Lower leg skin (tissue), 4 donors: Measurements from ENCODE around the gene PTPA. TPM values are rescaled to one million over a fixed set of nuclear protein-coding genes. Genes with fewer than 3 reads are reported as not detected.

Experiments used
- DNase-seq, 2 donors: peaks; one replicate each; pipeline ENCODE4 v3.0.0-alpha.2; 2019; ENCODE audit warnings: low spot score in 2 of 2
- H3K4me3 ChIP-seq: fragments of 200-600 bp; sonication (generic); 2 replicates; pipeline ENCODE4 v1.5.1; 2017; ENCODE audit warnings: mild to moderate bottlenecking, low read depth; ENCODE audit not compliant: poor library complexity, severe bottlenecking
- POLR2A ChIP-seq, 2 donors: fragments of 450-650 bp; IDR thresholded peaks; one replicate each; pipeline ENCODE4 v1.6.1; 2016 to 2017; ENCODE audit warnings: antibody characterized with exemption in 2 of 2, mild to moderate bottlenecking in 1 of 2, moderate library complexity in 1 of 2
- WGBS, 2 donors: methylation state at CpG; one replicate each; pipeline ENCODE4 v1.1.5; 2018; 5-methylcytosine and 5-hydroxymethylcytosine counted together
- intact Hi-C: fragments of 100-400 bp; cut with DNase I; formaldehyde crosslinking; loops from one replicate; pipeline ENCODE4 v1.15.0; 2023; ENCODE audit warnings: low total_unique reads
- total RNA-seq, 4 donors: library from RNA; depleted of rRNA; stranded (reverse); fragments of >200 nt; gene quantifications; one replicate each; pipeline ENCODE4 v1.1.0, GENCODE V29; 2016
- TF ChIP-seq, protein P1 (sequence below), 3 donors: fragments of 450-650 bp; IDR thresholded peaks; one replicate each; pipeline ENCODE4 v1.5.1; 2016; ENCODE audit warnings: antibody characterized with exemption in 3 of 3, mild to moderate bottlenecking in 3 of 3, moderate library complexity in 2 of 3

PTPA gene
- total RNA-seq, 4 donors from 2014 or later, result 62.9 to 104 (median 73.8) TPM

GRCh38 chr9:129069862-129070641 lies 41.2 kb upstream of the PTPA start:
- intact Hi-C loops, result no loop called here
- TF ChIP-seq, protein P1, sequence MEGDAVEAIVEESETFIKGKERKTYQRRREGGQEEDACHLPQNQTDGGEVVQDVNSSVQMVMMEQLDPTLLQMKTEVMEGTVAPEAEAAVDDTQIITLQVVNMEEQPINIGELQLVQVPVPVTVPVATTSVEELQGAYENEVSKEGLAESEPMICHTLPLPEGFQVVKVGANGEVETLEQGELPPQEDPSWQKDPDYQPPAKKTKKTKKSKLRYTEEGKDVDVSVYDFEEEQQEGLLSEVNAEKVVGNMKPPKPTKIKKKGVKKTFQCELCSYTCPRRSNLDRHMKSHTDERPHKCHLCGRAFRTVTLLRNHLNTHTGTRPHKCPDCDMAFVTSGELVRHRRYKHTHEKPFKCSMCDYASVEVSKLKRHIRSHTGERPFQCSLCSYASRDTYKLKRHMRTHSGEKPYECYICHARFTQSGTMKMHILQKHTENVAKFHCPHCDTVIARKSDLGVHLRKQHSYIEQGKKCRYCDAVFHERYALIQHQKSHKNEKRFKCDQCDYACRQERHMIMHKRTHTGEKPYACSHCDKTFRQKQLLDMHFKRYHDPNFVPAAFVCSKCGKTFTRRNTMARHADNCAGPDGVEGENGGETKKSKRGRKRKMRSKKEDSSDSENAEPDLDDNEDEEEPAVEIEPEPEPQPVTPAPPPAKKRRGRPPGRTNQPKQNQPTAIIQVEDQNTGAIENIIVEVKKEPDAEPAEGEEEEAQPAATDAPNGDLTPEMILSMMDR (IDR thresholded peaks at IDR 0.05), result no peak
- no peak for TF ChIP-seq POLR2A (IDR thresholded peaks at IDR 0.05)
- 87 to 90% methylated on average over 26 of the region's 26 CpGs for WGBS, 2 donors
- no peak overlapping the region for H3K4me3 ChIP-seq
- DNase-seq, result peak in 1 of 2 donors; percentile 85

GRCh38 chr9:129070696-129071525 lies 40.3 kb upstream of the PTPA start:
- no peak for TF ChIP-seq POLR2A (IDR thresholded peaks at IDR 0.05)
- TF ChIP-seq, protein P1 (IDR thresholded peaks at IDR 0.05), result no peak
- WGBS, 2 donors, result 81 to 88% methylated on average over 15 to 18 of the region's 21 CpGs
- no peak overlapping the region for H3K4me3 ChIP-seq
- no peak for DNase-seq
- intact Hi-C loops, result no loop called here

DNA sequence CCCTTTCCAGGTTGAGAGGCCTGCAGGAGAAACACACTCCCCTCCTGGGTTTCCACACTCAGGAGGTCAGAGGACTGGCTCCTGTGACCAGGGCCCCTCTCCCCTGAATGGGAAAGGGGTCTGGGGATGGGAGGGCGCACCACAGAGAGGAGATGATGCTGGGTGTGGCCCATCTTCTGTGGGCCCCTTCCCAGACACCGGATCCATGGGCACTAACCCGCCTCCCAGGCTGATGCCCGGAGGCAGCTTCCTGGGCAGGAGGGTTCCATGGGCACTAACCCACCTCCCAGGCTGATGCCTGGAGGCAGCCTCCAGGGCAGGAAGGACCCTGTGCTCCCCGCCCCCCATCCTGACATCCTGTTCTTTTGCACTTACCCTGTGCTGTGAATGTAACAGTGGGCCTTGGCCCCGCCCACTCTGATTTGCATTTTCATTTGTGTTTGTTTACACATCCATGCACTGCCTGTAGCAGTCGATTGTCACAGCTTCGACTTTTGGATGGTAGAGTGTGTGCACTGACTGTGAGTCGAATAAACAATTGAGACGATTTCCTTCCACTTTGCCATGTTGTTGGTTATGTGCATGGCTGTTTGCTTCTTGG lies 39.6 kb upstream of the PTPA start:
- TF ChIP-seq, protein P1 (IDR thresholded peaks at IDR 0.05), result no peak
- no peak for TF ChIP-seq POLR2A (IDR thresholded peaks at IDR 0.05)
- intact Hi-C loops, result no loop called here
- H3K4me3 ChIP-seq, result no peak overlapping the region
- 70 to 71% methylated on average over 9 to 10 of the region's 10 CpGs for WGBS, 2 donors
- no peak for DNase-seq

DNA sequence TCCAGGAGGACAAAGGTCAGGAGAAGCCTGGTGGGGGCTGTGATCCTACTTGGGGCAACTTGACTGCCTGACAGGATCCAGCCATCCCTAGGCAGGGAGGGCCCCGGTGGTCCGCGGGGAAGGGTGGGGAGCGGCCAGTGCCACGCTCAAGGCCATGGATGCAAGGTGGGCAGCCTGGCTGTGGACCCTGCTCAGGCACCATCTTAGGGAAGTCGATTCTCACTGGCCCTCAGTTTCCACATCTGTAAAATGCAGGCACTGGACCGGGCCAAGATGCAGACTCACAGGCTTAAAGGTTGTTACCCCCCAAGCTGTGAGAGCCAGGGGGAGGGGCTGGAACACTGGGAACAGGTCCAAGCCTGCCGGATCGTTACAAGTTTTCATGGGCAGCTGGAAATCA lies 39.0 kb upstream of the PTPA start:
- DNase-seq, result no peak
- 62 to 68% methylated on average over 9 of the region's 9 CpGs for WGBS, 2 donors
- intact Hi-C loops, result no loop called here
- no peak overlapping the region for H3K4me3 ChIP-seq
- TF ChIP-seq, protein P1 (IDR thresholded peaks at IDR 0.05), result no peak
- TF ChIP-seq POLR2A (IDR thresholded peaks at IDR 0.05), result no peak

DNA sequence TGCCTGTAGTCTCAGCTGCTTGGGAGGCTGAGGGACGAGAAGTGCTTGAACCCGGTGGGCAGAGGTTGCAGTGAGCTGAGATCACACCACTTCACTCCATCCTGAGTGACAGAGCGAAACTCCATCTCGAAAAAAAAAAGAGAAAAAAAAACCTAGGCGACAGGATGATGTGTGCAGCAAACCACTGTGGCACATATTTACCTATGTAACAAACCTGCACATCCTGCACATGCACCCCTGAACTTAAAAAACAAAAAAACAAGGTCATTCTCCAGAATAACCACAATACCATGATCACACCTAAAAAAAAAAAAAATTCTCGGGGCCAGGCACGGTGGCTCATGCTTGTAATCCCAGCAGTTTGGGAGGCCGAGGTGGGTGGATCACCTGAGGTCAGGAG lies 37.8 kb upstream of the PTPA start:
- WGBS, 2 donors, result 88 to 89% methylated on average over 8 of the region's 8 CpGs
- no peak for DNase-seq
- TF ChIP-seq, protein P1 (IDR thresholded peaks at IDR 0.05), result no peak
- TF ChIP-seq POLR2A (IDR thresholded peaks at IDR 0.05), result no peak
- intact Hi-C loops, result no loop called here
- no peak overlapping the region for H3K4me3 ChIP-seq
